Suprapubic skin (tissue), 4 donors: Measurements from ENCODE around the gene DSCAM.

ENCODE experiments used
- POLR2A ChIP-seq, 2 donors: fragments of 450-650 bp; IDR thresholded peaks; one replicate each; pipeline ENCODE4 v1.6.1; 2017; ENCODE audit warnings: antibody characterized with exemption in 2 of 2, mild to moderate bottlenecking in 2 of 2, moderate library complexity in 2 of 2
- POLR2AphosphoS5 ChIP-seq, 3 donors: sonication (generic); formaldehyde crosslinking; IDR thresholded peaks; one replicate each; pipeline ENCODE4 v1.6.1; 2017; ENCODE audit warnings: antibody characterized with exemption in 3 of 3
- TF ChIP-seq, protein P1 (sequence below), 2 donors: fragments of 200-600 bp in 1 of 2; fragments of 450-650 bp in 1 of 2; sonication (generic) in 1 of 2; IDR thresholded peaks; one replicate each; pipeline ENCODE4 v1.5.1; 2016 to 2019; ENCODE audit warnings: antibody characterized with exemption in 2 of 2, mild to moderate bottlenecking in 1 of 2, moderate library complexity in 1 of 2

DNA sequence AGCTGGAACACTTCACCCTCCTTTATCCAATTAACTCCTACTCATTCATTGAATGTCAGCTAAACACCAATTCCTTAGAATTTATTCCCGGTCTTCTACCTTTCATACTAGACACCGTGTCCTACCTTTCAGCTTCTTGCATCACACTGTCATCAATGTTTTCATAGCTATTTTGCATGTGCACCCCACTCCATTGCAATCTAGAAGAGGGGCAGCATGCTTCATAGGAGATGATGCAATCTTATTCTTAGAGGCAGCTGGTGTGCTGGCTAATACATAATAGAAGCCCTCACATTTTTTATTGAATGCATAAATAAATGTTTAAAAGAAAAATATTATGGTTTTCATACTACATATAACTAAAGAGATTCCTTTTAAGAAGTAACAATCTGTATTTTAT is 123.6 kb downstream of the DSCAM start:
- TF ChIP-seq, protein P1, sequence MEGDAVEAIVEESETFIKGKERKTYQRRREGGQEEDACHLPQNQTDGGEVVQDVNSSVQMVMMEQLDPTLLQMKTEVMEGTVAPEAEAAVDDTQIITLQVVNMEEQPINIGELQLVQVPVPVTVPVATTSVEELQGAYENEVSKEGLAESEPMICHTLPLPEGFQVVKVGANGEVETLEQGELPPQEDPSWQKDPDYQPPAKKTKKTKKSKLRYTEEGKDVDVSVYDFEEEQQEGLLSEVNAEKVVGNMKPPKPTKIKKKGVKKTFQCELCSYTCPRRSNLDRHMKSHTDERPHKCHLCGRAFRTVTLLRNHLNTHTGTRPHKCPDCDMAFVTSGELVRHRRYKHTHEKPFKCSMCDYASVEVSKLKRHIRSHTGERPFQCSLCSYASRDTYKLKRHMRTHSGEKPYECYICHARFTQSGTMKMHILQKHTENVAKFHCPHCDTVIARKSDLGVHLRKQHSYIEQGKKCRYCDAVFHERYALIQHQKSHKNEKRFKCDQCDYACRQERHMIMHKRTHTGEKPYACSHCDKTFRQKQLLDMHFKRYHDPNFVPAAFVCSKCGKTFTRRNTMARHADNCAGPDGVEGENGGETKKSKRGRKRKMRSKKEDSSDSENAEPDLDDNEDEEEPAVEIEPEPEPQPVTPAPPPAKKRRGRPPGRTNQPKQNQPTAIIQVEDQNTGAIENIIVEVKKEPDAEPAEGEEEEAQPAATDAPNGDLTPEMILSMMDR (IDR thresholded peaks at IDR 0.05) = no peak
- TF ChIP-seq POLR2A (IDR thresholded peaks at IDR 0.05) = no peak
- TF ChIP-seq POLR2AphosphoS5 (IDR thresholded peaks at IDR 0.05) = no peak
